ENCODE results near the gene NTN5.

The NTN5 gene

DNA sequence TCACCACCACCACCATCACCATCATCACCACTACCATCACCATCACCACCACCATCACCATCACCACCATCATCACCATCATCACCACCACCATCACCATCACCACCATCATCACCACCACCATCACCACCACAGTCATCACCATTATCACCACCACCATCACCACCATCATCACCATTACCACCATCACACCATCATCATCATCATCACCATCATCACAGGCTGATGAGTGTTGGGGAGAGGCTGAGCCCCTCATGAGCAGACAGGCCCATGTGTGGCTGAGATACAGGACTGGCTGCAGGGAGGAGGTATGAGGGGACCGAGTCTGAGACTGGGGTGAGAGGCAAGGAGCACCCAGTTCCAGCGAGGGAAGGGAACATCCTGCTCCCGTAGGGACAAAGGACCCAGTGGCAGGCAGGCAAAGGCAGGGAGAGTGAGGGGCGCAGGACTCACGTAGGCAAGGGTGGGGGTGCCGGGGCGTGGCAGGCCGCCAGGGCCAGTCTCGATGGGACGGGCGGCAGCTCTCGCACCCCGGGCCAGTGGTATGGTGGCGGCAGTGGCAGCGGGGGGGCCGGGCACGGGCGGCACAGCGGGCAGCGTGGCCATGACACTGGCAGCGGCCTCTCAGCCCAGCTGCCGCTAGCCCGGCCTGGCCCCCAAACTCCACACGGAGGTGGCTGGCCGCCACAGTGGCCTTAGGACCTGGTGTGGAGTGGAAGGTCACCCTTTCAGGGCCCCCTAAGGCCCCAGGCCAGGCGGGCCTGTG, 2.7 kb downstream of the NTN5 start:
- Histone ChIP-seq H3K4me2 (no peak overlapping the region), H3K4me1 (peaks cover 0 to 15% (median 11%) of the 10 kb centered on the region in 10 experiments; a peak in 18 of 20 replicates), H3K9me3 (replicated peaks in 1 of 11) (no peaks in the 10 kb centered on the region), H3K27ac (peak overlapping the region in 3 of 11 experiments; percentile 16 to 34 (median 23); a peak in 3 of 22 replicates), H3K27me3 (no peaks in the 10 kb centered on the region), H3K4me3 (no peak overlapping the region), H3K36me3 (no peaks in the 10 kb centered on the region), H3K9ac (no peak overlapping the region), H4K20me1 (no peaks in the 10 kb centered on the region)
- no peak for TF ChIP-seq Cebpa-rat (IDR thresholded peaks at IDR 0.05)

DNA sequence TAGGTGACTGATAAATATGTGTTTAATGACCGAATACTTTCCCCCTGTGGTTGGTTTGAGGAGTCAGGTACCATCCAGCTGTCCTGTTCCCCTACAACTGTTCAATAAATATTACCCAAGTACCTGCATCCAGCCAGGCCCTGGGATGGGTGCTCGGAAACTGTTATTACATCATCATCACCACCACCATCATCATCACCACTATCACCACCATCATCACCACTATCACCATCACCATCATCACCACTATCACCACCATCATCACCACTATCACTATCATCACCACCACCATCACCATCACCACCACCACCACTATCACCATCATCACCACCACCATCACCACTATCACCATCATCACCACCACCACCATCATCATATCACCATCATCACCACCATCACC, 4.1 kb downstream of the NTN5 start:
- Histone ChIP-seq H3K9me3 (replicated peaks in 1 of 11) (no peaks in the 10 kb centered on the region), H3K9ac (no peak overlapping the region), H3K27ac (no peak overlapping the region), H3K4me3 (no peak overlapping the region), H3K4me1 (peaks cover 0 to 8% (median 5%) of the 10 kb centered on the region in 10 experiments; a peak in 6 of 20 replicates), H3K27me3 (no peaks in the 10 kb centered on the region), H3K4me2 (no peak overlapping the region), H4K20me1 (no peaks in the 10 kb centered on the region), H3K36me3 (no peaks in the 10 kb centered on the region)
- TF ChIP-seq Cebpa-rat (IDR thresholded peaks at IDR 0.05), result no peak

DNA sequence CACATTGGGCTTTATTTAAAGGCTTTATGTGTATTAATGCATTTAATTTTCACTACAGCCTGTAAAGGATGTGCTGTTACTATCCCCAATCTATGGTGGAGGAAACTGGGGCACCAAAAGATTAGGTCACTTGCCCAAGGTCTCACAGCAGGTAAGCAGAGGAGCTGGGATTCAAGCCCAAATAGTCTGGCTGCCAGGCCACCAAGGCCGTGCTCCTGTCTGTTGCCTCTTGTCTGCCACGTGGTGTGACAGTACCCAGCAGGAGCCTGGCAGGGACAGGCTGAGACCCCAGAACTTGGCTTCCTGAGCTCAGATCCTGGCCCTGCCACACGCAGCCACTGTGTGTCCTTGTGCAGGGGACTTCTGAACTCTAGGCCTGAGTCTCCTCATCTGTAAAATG, 4.5 kb downstream of the NTN5 start:
- Histone ChIP-seq H3K27ac (no peak overlapping the region), H3K9me3 (replicated peaks in 1 of 11) (no peaks in the 10 kb centered on the region), H3K9ac (peak overlapping the region in 1 of 11 experiments; percentile 29; a peak in 1 of 22 replicates), H3K4me2 (no peak overlapping the region), H4K20me1 (no peaks in the 10 kb centered on the region), H3K4me1 (peaks cover 0 to 11% (median 5%) of the 10 kb centered on the region in 10 experiments; a peak in 6 of 20 replicates), H3K27me3 (no peaks in the 10 kb centered on the region), H3K36me3 (no peaks in the 10 kb centered on the region), H3K4me3 (no peak overlapping the region)
- no peak for TF ChIP-seq Cebpa-rat (IDR thresholded peaks at IDR 0.05)

DNA sequence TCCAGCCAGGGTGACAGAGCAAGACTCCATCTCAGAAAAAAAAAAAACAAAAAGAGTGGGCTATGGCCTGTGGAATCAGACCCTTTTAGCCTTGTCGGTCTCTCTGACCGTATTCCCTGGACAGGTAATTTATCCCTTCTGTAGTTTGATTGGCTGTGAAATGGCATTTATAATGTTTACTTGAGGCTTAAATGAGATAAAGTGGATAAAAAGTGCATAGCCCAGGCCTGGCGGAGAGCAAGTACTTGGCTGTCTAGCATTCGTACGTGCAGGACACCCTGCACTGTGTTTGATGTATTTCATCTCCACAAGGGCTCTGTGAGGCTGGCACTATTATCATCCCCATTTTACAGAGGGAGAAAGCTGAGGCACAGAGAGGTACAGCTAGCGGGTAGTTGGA, 7.0 kb downstream of the NTN5 start:
- Histone ChIP-seq H3K9me3 (replicated peaks in 1 of 11) (no peaks in the 10 kb centered on the region; a peak in 1 of 22 replicates), H3K4me3 (no peak overlapping the region), H3K9ac (no peak overlapping the region), H3K36me3 (no peaks in the 10 kb centered on the region), H3K27me3 (no peaks in the 10 kb centered on the region), H3K27ac (no peak overlapping the region), H3K4me2 (no peak overlapping the region), H4K20me1 (no peaks in the 10 kb centered on the region), H3K4me1 (peaks cover 8 to 25% (median 14%) of the 10 kb centered on the region in 10 experiments)
- no peak for TF ChIP-seq Cebpa-rat (IDR thresholded peaks at IDR 0.05)

DNA sequence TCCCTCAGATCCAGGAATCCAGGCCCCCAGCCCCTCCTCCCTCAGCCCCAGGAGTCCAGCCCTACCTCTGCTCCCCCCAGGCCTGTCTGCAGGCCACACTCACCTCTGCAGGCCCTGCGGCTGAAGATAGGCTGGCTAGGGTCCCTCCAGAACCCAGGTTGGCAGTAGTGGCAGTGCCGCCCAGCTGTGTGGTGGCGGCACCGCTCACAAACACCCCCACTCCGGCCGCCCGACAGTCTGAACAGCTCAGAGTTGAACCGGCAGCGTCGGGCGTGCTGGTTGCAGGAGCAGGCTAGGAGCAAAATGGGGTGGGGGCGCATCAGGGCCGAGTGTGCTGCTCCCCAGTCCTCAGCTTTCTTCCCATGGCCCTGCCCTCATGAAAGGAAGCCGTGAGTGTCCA, 8.3 kb downstream of the NTN5 start:
- TF ChIP-seq Cebpa-rat (IDR thresholded peaks at IDR 0.05), result no peak
- H4K20me1 ChIP-seq, result no peaks in the 10 kb centered on the region
- no peaks in the 10 kb centered on the region for H3K27me3 ChIP-seq
- no peak overlapping the region for H3K27ac ChIP-seq
- no peak overlapping the region for H3K9ac ChIP-seq
- H3K9me3 ChIP-seq (replicated peaks in 1 of 11), result no peaks in the 10 kb centered on the region; a peak in 1 of 22 replicates
- no peak overlapping the region for H3K4me3 ChIP-seq
- peaks cover 13 to 37% (median 25%) of the 10 kb centered on the region in 10 experiments for H3K4me1 ChIP-seq
- H3K4me2 ChIP-seq, result no peak overlapping the region
- H3K36me3 ChIP-seq, result no peaks in the 10 kb centered on the region

DNA sequence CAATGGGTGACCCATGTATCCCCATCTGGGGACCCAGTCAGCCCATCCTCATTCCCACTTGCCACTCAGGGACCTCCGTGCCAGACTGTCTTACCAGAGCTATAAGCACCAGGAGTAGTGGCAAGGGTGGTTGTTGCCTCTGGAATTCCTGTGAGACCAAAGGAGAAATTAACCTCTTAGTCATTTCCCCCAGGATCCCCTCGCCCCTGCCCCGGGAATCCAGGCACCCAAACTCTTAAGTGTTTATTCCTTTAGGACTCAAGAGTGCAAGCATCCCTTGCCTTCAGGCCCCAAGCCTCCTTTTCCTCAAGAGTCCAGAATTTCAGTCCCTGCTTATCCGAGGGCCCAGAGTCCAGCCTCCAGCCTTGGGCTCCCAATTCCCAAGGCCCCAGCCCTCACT, 9.2 kb downstream of the NTN5 start:
- Histone ChIP-seq H3K4me2 (no peak overlapping the region), H3K9ac (no peak overlapping the region), H3K27me3 (no peaks in the 10 kb centered on the region), H3K4me1 (peaks cover 13 to 37% (median 25%) of the 10 kb centered on the region in 10 experiments), H3K4me3 (no peak overlapping the region), H3K36me3 (no peaks in the 10 kb centered on the region), H4K20me1 (no peaks in the 10 kb centered on the region), H3K9me3 (replicated peaks in 1 of 11) (no peaks in the 10 kb centered on the region; a peak in 1 of 22 replicates), H3K27ac (peak overlapping the region in 1 of 11 experiments; percentile 3; a peak in 2 of 22 replicates)
- TF ChIP-seq Cebpa-rat (IDR thresholded peaks at IDR 0.05), result no peak

DNA sequence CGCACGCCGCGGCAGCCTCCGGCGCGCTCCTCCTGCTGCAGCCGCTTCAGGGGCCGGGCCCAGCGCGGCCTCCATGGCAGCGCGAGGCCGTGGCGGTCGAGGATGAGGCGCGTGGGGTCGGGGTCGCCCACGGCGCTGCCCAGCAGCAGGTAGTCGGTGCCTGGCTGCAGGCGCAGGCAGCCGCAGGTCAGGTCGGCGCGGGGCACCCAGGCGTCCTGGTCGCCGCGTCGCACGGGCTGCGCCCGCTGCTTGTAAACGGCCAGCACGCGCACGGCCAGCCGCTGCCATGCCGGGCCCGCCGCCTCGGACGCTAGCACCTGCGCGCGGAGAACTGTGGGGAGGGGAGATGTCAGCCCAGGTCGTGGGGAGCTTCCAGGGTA, 11.1 kb downstream of the NTN5 start:
- no peaks in the 10 kb centered on the region for H3K36me3 ChIP-seq
- no peaks in the 10 kb centered on the region for H3K27me3 ChIP-seq
- H3K4me3 ChIP-seq, result no peak overlapping the region
- no peaks in the 10 kb centered on the region for H4K20me1 ChIP-seq
- no peak for TF ChIP-seq Cebpa-rat (IDR thresholded peaks at IDR 0.05)
- H3K4me1 ChIP-seq, result peaks cover 13 to 49% (median 30%) of the 10 kb centered on the region in 10 experiments
- H3K4me2 ChIP-seq, result peak overlapping the region; percentile 47 to 74 (median 58); a peak in 21 of 22 replicates
- no peaks in the 10 kb centered on the region; a peak in 1 of 22 replicates for H3K9me3 ChIP-seq (replicated peaks in 1 of 11)
- H3K9ac ChIP-seq, result peak overlapping the region in 7 of 11 experiments; percentile 52 to 73 (median 67); a peak in 10 of 22 replicates
- H3K27ac ChIP-seq, result peak overlapping the region in 10 of 11 experiments; percentile 45 to 86 (median 83); a peak in 18 of 22 replicates

DNA sequence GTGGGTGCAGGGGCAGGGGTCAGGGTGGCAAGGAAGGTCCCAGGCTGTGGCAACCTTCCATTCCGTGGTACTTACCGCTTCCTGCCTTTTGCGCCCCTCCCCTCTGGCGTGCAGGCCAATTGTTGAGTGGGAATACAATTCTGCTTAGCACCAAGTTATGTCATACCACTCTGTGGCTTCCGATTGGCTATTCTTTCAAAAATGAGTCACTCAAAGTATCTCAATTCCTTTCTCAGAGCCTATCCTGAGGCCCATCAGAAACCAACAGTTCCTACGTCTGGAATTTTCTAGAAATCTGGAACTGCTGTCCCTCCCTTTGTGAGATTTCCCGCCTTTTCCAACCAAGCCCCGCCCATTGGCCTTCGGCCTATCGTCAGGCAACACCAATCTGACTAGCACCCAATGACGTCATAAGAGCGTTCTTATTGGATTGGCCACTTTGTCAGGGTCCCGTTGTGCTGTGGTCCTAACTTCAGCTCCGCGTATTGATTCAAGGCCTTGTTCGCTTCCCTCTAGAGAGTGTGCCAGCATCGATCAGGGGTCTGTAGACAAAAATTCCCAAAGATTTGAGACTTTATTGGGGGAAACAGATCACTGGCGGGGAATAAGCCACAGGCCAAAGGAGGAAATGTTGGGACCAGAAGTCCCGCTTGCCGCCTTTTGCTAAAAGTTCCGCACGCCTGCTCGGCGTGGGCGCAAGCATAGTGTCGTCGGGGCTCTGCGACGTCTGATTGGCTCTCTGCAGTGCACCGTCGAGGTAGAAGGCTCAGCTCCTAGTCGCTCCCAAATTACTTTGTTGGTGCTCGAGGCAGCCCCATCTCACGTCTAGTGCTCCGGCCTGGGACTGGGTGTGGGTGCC, 11.7 kb downstream of the NTN5 start:
- peak overlapping the region in 10 of 11 experiments; percentile 45 to 86 (median 83); a peak in 21 of 22 replicates for H3K27ac ChIP-seq
- no peaks in the 10 kb centered on the region for H3K36me3 ChIP-seq
- no peak for TF ChIP-seq Cebpa-rat (IDR thresholded peaks at IDR 0.05)
- H3K9me3 ChIP-seq (replicated peaks in 1 of 11), result no peaks in the 10 kb centered on the region; a peak in 1 of 22 replicates
- peak overlapping the region; percentile 47 to 74 (median 58) for H3K4me2 ChIP-seq
- no peaks in the 10 kb centered on the region for H4K20me1 ChIP-seq
- H3K4me1 ChIP-seq, result peaks cover 13 to 49% (median 30%) of the 10 kb centered on the region in 10 experiments
- no peaks in the 10 kb centered on the region for H3K27me3 ChIP-seq
- H3K9ac ChIP-seq, result peak overlapping the region in 9 of 11 experiments; percentile 40 to 73 (median 58); a peak in 17 of 22 replicates
- peak overlapping the region in 5 of 10 experiments; percentile 21 to 36 (median 28); a peak in 2 of 20 replicates for H3K4me3 ChIP-seq

DNA sequence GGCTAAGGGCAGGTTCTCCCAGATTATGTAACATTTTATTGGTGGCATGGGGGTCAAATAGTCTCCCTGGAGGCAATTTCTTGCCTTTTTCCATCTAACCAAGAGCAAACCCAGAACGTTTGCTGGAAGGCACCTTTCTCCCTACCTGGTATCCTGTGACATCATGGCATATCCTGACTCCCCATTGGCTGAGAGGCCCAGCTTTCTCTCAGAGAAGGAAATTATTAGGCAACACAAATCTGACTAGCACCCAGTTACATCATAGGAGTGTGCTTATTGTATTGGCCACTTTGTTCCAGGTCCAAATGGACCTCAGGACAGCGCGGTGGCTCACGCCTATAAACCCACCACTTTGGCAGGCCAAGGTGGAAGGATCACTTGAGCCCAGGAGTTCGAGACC, 13.0 kb downstream of the NTN5 start:
- peak in 1 of 11 experiments; percentile 27; a peak in 1 of 22 replicates for TF ChIP-seq Cebpa-rat (IDR thresholded peaks at IDR 0.05)
- no peaks in the 10 kb centered on the region for H4K20me1 ChIP-seq

More for the DNA sequence above, 13.0 kb downstream of the NTN5 start:
- H3K27me3 ChIP-seq, result no peaks in the 10 kb centered on the region
- no peak overlapping the region for H3K4me3 ChIP-seq
- peak overlapping the region in 9 of 11 experiments; percentile 71 to 86 (median 84); a peak in 14 of 22 replicates for H3K27ac ChIP-seq
- no peaks in the 10 kb centered on the region; a peak in 1 of 22 replicates for H3K9me3 ChIP-seq (replicated peaks in 1 of 11)
- H3K4me1 ChIP-seq, result peaks cover 15 to 57% (median 35%) of the 10 kb centered on the region in 10 experiments
- no peak overlapping the region for H3K9ac ChIP-seq
- no peaks in the 10 kb centered on the region for H3K36me3 ChIP-seq
- H3K4me2 ChIP-seq, result peak overlapping the region in 8 of 11 experiments; percentile 47 to 74 (median 56); a peak in 11 of 22 replicates
